Fibroblast of pulmonary artery (primary cell): ENCODE measurements around the gene GCDH.
A peak's percentile ranks its signal among the peaks of the same experiment; 100 is the strongest.

Experiments used
- DNase-seq: peaks from one replicate; pipeline ENCODE4 v3.0.0-alpha.2; 2010; ENCODE audit warnings: low read depth
- H3K4me3 ChIP-seq: replicated peaks from 2 replicates; pipeline ENCODE4 v1.5.1; 2011; ENCODE audit warnings: low read depth, mild to moderate bottlenecking, control low read depth, low read length, moderate library complexity
- TF ChIP-seq, protein P1 (sequence below): IDR thresholded peaks from 2 replicates; pipeline ENCODE4 v1.5.1; 2011; ENCODE audit warnings: mild to moderate bottlenecking, control low read depth, low read length, inconsistent platforms; ENCODE audit errors: missing control alignments

GCDH gene

DNA sequence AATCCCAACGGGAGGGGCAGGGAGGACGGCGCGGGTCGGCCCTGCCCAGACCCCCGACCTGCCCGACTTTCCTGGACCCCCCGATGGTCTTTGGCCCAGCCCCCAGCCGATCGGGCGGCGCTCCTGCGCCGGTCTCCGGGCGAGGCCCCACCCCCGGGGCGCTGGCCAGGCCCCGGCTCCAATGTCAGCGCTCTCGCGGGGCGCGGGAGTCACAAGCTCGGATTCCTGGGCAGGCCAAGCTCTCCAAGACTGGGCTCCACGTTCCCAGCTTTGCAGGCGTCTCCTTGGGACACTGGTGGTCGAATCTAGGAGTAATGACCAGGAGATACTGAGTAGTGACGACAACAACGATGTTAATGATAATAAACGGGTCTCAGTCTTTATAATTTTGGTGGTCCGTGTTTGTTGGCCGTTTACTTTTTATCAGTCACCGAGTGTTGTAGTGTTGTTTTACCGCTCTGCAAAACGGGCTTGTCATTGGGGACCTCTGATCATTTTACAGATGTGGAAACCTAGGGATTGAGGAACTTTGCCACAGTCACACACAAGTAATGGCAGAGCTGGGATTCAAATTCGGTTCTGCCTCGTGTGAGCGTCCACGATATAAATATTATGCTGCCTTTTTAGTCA lies 55.2 kb downstream of the GCDH start:
- H3K4me3 ChIP-seq: peak overlapping the region; percentile 72
- peak; percentile 81 for DNase-seq
- TF ChIP-seq, protein P1, sequence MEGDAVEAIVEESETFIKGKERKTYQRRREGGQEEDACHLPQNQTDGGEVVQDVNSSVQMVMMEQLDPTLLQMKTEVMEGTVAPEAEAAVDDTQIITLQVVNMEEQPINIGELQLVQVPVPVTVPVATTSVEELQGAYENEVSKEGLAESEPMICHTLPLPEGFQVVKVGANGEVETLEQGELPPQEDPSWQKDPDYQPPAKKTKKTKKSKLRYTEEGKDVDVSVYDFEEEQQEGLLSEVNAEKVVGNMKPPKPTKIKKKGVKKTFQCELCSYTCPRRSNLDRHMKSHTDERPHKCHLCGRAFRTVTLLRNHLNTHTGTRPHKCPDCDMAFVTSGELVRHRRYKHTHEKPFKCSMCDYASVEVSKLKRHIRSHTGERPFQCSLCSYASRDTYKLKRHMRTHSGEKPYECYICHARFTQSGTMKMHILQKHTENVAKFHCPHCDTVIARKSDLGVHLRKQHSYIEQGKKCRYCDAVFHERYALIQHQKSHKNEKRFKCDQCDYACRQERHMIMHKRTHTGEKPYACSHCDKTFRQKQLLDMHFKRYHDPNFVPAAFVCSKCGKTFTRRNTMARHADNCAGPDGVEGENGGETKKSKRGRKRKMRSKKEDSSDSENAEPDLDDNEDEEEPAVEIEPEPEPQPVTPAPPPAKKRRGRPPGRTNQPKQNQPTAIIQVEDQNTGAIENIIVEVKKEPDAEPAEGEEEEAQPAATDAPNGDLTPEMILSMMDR: no peak

DNA sequence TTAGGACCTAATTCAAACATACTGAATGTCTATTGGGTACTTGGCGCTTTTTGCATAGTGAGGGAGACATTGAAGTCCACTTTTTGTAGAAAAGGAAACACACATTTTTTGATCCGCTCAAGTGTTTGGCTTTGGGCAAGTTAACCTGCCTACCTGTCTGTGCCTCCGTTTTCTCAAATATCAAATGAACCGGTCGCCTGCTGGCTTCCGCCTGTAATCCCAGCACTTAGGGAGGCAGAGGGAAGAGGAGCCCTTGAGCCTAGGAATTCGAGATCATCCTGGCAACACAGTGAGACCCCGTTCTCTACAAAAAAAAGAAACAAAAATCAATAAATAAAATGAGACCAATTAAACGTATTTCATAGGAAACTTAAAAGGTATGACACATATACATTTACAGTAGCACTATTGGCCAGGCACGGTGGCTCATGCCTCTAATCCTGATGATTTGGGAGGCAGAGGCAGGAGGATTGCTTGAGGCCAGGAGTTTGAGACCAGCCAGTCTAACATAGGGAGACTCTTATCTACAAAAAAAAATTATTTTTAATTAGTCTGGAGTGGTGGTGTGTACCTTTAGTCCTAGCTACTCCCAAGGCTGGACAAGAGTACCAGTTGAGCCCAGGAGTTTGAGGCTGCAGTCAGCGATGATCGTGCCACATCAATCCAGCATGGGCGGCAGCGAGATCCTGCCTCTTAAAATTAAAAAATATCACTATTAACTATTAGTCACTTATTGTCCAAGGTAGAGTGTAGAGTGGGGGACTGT lies 56.0 kb downstream of the GCDH start:
- H3K4me3 ChIP-seq: peak overlapping the region; percentile 72
- TF ChIP-seq, protein P1: no peak
- DNase-seq: no peak

DNA sequence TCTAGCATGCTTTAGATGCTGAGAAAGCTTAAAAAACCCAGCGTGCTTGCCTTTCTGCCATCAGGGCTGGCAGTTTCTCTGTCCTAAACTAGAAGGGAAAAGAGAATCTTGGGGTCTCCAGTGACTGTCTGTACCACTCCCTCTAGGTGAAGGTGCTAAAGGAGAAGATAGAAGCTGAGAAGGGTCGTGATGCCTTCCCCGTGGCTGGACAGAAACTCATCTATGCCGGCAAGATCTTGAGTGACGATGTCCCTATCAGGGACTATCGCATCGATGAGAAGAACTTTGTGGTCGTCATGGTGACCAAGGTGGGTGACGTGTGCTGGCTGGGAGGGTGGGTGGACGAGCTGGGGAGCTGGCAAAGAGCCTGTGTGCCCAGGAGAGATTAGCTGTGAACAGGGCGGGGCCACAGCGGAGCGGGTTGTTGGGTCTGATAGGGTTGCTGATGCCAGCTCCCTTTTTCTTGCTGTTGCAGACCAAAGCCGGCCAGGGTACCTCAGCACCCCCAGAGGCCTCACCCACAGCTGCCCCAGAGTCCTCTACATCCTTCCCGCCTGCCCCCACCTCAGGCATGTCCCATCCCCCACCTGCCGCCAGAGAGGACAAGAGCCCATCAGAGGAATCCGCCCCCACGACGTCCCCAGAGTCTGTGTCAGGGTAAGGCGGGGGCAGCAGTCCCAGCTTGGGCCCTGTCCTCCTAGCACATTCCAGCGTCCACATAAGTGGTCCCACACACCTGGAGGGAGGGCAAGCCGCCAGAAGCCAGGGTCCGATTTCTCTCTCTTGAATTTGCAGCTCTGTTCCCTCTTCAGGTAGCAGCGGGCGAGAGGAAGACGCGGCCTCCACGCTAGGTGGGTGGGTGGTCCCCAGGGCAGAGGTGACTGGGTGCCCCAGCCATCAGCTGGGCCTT lies 57.0 kb downstream of the GCDH start:
- DNase-seq: no peak
- H3K4me3 ChIP-seq: no peak overlapping the region
- TF ChIP-seq, protein P1: no peak

DNA sequence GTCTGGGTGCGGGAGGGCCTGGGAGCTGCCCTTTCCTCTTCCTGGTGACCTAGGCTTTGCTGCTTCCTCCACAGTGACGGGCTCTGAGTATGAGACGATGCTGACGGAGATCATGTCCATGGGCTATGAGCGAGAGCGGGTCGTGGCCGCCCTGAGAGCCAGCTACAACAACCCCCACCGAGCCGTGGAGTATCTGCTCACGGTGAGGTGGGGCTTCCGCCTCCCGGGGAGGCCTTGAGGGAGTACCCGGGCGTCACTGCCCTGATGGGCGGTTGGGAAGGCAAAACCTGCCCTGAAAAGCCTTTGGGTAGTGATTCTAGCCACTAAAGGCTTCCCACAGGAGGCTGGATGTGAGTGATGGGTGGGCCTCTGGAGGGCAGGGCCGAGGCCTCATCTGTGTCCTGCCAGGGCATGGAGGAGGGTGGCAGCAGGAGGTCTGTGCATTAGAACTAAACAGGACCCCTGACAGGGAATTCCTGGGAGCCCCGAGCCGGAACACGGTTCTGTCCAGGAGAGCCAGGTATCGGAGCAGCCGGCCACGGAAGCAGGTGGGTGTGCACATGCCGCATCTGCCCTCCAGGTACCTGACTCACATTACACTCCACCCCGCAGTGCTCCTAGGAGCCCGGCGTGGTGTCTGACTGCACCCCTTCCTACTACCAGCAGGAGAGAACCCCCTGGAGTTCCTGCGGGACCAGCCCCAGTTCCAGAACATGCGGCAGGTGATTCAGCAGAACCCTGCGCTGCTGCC lies 57.8 kb downstream of the GCDH start:
- TF ChIP-seq, protein P1: no peak
- no peak for DNase-seq
- no peak overlapping the region for H3K4me3 ChIP-seq
